KMS-11 (cell line): ENCODE results near the gene ZNF385D.

ENCODE experiments used
- H2AFZ ChIP-seq: fragments of 200-600 bp; sonication (generic); 2 replicates; pipeline ENCODE4 v1.6.1; 2016; ENCODE audit warnings: antibody characterized with exemption, mixed run types, low read depth
- H3K27ac ChIP-seq: fragments of 200-600 bp; sonication (generic); 2 replicates; pipeline ENCODE4 v1.6.1; 2016; ENCODE audit warnings: mild to moderate bottlenecking, mixed run types
- H3K27me3 ChIP-seq: fragments of 200-600 bp; sonication (generic); 2 replicates; pipeline ENCODE4 v1.6.1; 2017; ENCODE audit warnings: mild to moderate bottlenecking, low read depth, mixed run types, moderate library complexity; ENCODE audit not compliant: insufficient read depth
- H3K36me3 ChIP-seq: fragments of 200-600 bp; sonication (generic); 2 replicates; pipeline ENCODE4 v1.6.1; 2017; ENCODE audit warnings: mild to moderate bottlenecking, mixed run types; ENCODE audit not compliant: insufficient read depth
- H3K4me1 ChIP-seq: fragments of 200-600 bp; sonication (generic); 2 replicates; pipeline ENCODE4 v1.6.1; 2016; ENCODE audit warnings: mild to moderate bottlenecking, low read depth, mixed run types; ENCODE audit not compliant: poor library complexity, severe bottlenecking
- H3K4me2 ChIP-seq: fragments of 200-600 bp; sonication (generic); 2 replicates; pipeline ENCODE4 v1.7.0; 2016; ENCODE audit warnings: mild to moderate bottlenecking, mixed run types
- H3K4me3 ChIP-seq: fragments of 200-600 bp; sonication (generic); IDR thresholded peaks from 2 replicates; pipeline ENCODE4 v1.6.1; 2017; ENCODE audit warnings: low read depth, low read length, mixed read lengths; ENCODE audit not compliant: insufficient read depth
- H3K79me2 ChIP-seq: fragments of 200-600 bp; sonication (generic); 2 replicates; pipeline ENCODE4 v1.6.1; 2016; ENCODE audit warnings: low read depth, mixed run types; ENCODE audit not compliant: insufficient read depth
- H3K9ac ChIP-seq: fragments of 200-600 bp; sonication (generic); 2 replicates; pipeline ENCODE4 v1.6.1; 2016; ENCODE audit warnings: mild to moderate bottlenecking, mixed run types
- H4K20me1 ChIP-seq: fragments of 200-600 bp; sonication (generic); 2 replicates; pipeline ENCODE4 v1.6.1; 2016; ENCODE audit warnings: mild to moderate bottlenecking, mixed run types; ENCODE audit not compliant: insufficient read depth
- CTCF ChIP-seq: fragments of 200-600 bp; sonication (generic); conservative IDR thresholded peaks from 2 replicates; pipeline ENCODE4 v1.6.1; 2017; ENCODE audit warnings: low read depth, mild to moderate bottlenecking, antibody characterized with exemption, low read length, moderate library complexity, mixed read lengths

ZNF385D gene

GRCh38 chr3:21729331-21729730, 21.7 kb downstream of the ZNF385D start:
- no peak for TF ChIP-seq CTCF
- H2AFZ ChIP-seq, result no peak overlapping the region
- no peak overlapping the region for H3K4me2 ChIP-seq
- H3K79me2 ChIP-seq, result no peaks in the 10 kb centered on the region
- H3K27ac ChIP-seq, result no peak overlapping the region
- H3K36me3 ChIP-seq, result no peaks in the 10 kb centered on the region
- H3K9ac ChIP-seq, result no peak overlapping the region
- no peaks in the 10 kb centered on the region for H4K20me1 ChIP-seq
- H3K4me1 ChIP-seq, result no peaks in the 10 kb centered on the region
- no peaks in the 10 kb centered on the region for H3K27me3 ChIP-seq
- H3K4me3 ChIP-seq, result no peak overlapping the region

GRCh38 chr3:21722768-21723167, 28.2 kb downstream of the ZNF385D start:
- H4K20me1 ChIP-seq, result no peaks in the 10 kb centered on the region
- H2AFZ ChIP-seq, result no peak overlapping the region
- no peak overlapping the region for H3K4me3 ChIP-seq
- H3K4me2 ChIP-seq, result no peak overlapping the region
- H3K36me3 ChIP-seq, result no peaks in the 10 kb centered on the region
- no peaks in the 10 kb centered on the region for H3K27me3 ChIP-seq
- no peaks in the 10 kb centered on the region for H3K4me1 ChIP-seq
- no peaks in the 10 kb centered on the region for H3K79me2 ChIP-seq
- TF ChIP-seq CTCF, result no peak
- H3K9ac ChIP-seq, result no peak overlapping the region
- H3K27ac ChIP-seq, result no peak overlapping the region

- H3K36me3 ChIP-seq, result no peaks in the 10 kb centered on the region
- no peak overlapping the region for H2AFZ ChIP-seq
- H3K79me2 ChIP-seq, result no peaks in the 10 kb centered on the region
- no peak for TF ChIP-seq CTCF
- no peaks in the 10 kb centered on the region for H3K4me1 ChIP-seq
- no peak overlapping the region for H3K27ac ChIP-seq
- no peak overlapping the region for H3K9ac ChIP-seq
- H3K4me2 ChIP-seq, result no peak overlapping the region
- H3K27me3 ChIP-seq, result no peaks in the 10 kb centered on the region
- no peak overlapping the region for H3K4me3 ChIP-seq
- H4K20me1 ChIP-seq, result no peaks in the 10 kb centered on the region
Measured at GRCh38 chr3:21722301-21722700, 28.7 kb downstream of the ZNF385D start.

- no peaks in the 10 kb centered on the region for H3K36me3 ChIP-seq
- no peak overlapping the region for H3K4me3 ChIP-seq
- H3K4me2 ChIP-seq, result no peak overlapping the region
- H3K27ac ChIP-seq, result no peak overlapping the region
- H3K79me2 ChIP-seq, result no peaks in the 10 kb centered on the region
- H3K9ac ChIP-seq, result no peak overlapping the region
- H3K27me3 ChIP-seq, result no peaks in the 10 kb centered on the region
- no peaks in the 10 kb centered on the region for H3K4me1 ChIP-seq
- H4K20me1 ChIP-seq, result no peaks in the 10 kb centered on the region
- no peak for TF ChIP-seq CTCF
- H2AFZ ChIP-seq, result no peak overlapping the region
Measured at GRCh38 chr3:21718943-21719591, 31.9 kb downstream of the ZNF385D start.
